T47D (cell line): ENCODE results near the gene HNRNPLL.

ENCODE experiments used
- DNase-seq, 2 experiments: peaks; one replicate each; pipeline versions ENCODE4 v3.0.0 to v3.0.0-alpha.2; 2011 to 2012; ENCODE audit warnings: low read depth in 1 of 2, low spot score in 1 of 2
- JUND ChIP-seq: IDR thresholded peaks from 2 replicates; pipeline ENCODE4 v1.6.1; 2012; ENCODE audit warnings: low read depth
- in situ Hi-C: cut with HindIII; loops from 2 replicates; pipeline ENCODE4 v1.10.0; 2016; ENCODE audit warnings: low sequenced_read_pairs, low pct_unique_long_range_greater_than_20kb

HNRNPLL gene

DNA sequence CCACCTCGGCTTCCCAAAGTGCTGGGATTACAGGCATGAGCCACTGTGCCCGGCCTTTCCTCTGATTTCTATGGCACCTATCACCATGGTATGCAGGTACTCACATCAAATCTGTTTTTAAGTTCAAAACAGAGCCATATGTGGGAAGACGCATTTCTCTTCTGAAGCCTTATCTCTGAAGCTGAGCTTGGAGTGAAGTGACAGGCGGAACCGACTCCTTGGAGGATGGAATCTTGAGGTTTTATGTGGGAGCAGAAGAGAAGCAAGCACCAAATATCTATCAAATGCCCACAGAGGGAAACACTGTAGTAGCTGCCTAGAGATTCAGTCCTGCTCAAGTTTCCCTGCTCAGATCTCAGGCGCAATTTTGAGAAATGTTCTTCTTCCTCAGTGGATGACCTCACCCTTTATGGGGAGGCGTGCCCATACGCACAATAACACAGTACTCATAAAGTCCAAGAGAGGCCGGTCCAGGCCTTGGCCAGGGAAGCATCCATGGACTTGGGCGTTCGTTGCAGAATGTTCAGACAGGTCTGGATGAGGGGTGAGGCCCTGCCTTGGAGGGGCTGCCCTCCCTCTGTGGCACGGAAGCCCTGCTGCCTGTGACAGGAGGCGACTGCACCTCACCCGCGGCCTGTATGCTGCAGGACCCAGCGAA, 67.9 kb downstream of the HNRNPLL start:
- TF ChIP-seq JUND = no peak
- no peak for DNase-seq
- in situ Hi-C loops = no loop called here

DNA sequence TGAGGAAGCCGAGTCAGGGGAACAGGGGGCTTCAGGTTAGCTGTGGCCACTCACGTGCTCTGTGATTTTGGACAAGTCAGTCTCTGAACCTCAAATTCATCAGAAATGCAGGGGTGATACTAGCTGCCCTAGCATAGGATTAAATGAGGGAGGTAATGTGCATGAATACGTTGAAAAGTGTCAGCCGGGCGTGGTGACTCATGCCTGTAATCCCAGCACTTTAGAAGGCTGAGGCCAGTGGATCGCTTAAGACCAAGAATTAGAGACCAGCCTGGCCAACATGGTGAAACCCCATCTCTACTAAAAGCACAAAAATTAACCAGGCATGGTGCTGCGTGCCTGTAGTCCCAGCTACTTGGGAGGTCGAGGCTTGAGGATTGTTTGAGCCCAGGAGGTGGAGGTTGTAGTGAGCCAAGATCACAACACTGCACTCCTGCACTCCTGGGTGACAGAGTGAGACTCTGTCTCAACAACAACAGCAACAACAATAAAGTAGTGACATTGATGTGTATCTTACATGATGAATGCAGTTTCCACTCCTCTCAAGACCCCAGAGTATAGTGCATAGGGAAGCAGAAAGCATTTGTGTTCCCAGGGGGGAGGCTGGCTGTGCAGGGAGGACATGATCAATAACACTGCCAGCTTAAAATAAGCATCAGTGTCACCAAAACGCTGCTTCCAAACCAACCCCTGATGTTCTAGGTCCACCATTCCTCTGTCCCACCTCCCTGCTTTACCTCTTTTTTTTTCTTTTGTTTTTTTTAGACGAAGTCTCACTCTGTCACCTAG, 68.8 kb downstream of the HNRNPLL start:
- in situ Hi-C loops = no loop called here
- no peak for TF ChIP-seq JUND
- DNase-seq = no peak

DNA sequence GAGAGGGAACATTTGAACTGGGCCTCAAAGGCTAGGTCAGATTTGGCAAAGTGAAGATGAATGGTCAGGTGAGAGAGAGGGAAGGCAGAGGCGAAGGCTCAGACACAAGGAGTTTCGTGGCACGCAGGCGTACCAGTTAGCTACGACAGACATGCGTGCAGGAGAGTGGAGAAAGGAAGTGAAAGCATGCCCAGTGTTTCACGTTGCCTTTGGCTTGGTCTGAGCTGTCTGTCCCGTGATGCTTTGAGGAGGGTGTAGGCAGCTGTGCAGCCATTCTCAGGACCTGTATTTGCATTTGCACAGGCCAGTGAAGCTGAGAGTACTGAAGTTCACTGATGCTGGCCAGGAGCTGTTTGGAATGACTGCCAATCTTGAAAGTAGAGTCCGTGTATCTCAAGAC, 69.5 kb downstream of the HNRNPLL start:
- no peak for DNase-seq

DNA sequence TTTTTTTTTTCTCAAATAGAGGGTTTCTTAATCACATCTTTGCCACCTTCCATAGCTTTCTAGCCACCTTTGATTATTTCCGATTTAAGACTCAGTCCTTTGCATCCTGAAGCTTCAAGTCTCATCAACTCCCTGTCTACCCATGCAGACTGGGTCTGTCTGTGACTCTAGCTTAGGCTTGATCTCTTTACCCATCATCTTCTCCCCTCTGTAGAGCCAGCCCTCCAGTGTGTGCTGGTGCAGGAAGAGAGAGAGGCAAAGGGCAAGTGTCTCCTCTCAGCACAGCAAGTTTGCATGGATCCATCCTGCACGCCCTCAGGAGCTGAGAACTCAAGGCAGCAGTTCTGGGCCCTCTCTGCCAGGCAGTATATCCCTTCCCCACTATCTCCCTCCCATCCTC, 70.4 kb downstream of the HNRNPLL start:
- in situ Hi-C loops = no loop called here
- DNase-seq = no peak
- TF ChIP-seq JUND = no peak

More for the DNA sequence above, 69.5 kb downstream of the HNRNPLL start:
- in situ Hi-C loops = no loop called here
- no peak for TF ChIP-seq JUND

DNA sequence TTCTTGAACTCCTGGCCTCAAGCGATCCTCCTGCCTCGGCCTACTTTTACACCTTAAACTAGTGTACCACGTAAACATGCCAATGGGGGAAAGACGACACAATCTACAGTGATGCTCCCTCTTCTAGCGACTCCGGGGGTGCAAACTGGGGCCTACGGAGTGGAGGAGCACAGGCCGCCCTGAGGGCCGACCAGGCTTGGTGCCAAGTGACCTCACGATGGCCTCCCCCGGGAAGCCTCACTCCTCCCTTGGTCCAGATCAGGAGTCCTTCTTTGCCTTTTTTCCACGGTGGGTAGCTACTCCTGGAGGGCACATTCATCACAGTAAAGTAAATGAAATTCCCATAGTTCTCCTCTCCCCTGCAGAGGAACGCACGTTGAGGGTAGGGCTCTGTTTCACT, 73.5 kb downstream of the HNRNPLL start:
- no peak for TF ChIP-seq JUND
- no peak for DNase-seq
- in situ Hi-C loops = no loop called here

DNA sequence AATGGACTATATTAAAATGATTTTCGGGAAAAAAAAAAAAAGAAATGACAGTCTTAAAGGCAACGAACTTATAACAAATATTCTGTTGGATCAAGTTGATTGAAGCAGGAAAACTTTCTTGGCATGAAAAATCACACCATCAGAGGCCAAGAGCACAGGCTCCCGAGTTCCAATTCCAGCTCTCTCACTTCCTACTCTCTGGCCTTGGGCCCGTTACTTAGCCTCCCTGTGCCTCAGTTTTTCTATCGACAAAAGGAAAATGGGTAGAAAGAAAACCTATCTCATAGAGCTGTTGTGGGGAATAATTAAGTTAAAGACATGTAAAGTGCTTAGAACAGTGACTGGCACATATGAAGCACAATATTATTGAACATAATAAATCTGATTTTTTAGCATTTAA, 74.2 kb downstream of the HNRNPLL start:
- TF ChIP-seq JUND = no peak
- no peak for DNase-seq
- in situ Hi-C loops = no loop called here

DNA sequence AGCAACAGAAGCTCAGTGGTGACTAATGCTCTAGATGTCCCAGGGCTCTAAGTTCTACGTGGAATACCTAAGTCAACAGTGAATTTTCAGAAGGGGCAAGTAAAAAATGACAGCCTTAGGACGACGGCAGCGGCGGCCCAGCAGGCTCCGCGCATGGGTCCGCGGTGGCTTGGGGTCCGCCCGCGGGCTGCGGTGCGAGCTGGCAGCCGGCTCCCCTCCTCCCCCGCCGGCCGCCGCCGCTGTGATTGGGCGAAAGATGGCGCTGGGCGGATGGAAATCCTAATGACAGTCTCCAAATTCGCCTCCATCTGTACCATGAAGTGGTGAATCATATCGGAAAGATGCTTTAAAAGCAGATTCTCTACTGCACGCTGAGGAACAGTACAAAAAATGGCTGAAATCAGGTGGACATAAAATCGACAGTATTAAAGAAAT, 74.7 kb downstream of the HNRNPLL start:
- in situ Hi-C loops = no loop called here
- TF ChIP-seq JUND = no peak
- peak; percentile 17 to 37 for DNase-seq

DNA sequence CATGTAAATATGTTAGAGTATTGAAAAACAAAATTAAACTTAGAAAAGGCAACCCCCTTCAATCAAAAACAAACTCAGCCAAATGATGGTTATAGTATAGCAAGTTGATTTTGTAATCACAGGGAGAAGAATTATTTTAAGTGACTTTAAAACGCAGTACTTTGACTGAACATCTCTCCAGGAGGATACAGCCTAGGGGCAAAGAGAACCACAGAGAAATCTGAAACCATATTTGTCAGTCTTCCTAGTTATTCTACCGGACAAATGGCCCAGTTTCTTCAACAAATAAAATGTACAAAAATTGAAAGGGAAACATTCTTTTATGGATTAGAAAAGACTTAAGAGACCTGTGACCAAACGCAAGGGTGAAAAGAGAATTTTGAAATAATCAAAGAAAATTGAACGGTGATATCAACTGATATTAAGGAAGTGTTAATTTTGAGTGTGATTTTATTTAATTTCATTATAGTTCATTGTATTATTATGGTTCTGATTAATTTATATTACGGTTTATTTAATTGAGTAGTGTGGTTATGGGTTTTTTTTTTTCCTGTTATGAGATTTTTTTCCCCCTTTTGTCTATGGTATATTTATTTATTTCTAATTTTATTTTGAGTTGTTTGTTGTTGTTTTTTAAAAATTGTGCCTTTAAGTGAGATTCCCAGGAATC, 75.3 kb downstream of the HNRNPLL start:
- no peak for TF ChIP-seq JUND
- in situ Hi-C loops = no loop called here
- no peak for DNase-seq

DNA sequence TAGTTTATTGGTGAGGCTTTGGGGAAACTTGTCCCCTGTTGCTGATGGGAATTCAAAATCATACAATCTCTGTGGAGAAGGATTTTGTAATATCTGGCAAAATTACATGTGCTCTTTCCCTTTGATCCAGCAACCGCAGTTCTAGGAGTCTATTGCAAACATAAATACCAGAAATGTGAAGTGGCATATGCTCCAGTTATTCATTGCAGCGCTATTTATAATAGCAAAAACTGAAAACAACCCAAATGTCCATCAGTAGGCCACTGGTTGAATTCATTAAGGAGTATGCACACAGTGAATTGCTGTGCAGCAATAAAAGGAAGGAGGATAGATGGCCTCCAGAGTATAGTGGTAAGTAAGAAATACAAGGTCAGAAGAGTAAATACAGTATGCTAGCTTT, 76.5 kb downstream of the HNRNPLL start:
- in situ Hi-C loops = no loop called here
- DNase-seq = no peak
- no peak for TF ChIP-seq JUND

DNA sequence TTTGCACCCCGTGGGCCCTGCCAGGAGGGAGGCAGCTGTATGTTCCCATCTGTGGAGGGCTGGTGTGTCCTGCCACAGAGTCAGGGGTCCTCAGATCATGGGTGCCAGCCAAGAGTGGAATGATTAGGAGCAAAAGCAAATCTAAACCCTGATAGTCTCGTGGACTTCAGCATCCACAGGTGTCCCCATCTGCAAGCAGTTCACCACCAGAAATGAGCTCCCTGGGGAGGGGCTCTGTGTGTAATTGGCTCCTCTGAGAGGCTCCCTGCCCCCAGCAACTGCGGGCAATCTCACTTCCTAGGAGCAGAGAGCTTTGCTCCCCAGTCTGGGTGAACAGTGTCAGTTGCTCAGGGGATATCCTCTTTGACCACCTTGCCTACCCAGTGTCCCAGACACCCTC, 78.1 kb downstream of the HNRNPLL start:
- TF ChIP-seq JUND = no peak
- in situ Hi-C loops = no loop called here
- no peak for DNase-seq

DNA sequence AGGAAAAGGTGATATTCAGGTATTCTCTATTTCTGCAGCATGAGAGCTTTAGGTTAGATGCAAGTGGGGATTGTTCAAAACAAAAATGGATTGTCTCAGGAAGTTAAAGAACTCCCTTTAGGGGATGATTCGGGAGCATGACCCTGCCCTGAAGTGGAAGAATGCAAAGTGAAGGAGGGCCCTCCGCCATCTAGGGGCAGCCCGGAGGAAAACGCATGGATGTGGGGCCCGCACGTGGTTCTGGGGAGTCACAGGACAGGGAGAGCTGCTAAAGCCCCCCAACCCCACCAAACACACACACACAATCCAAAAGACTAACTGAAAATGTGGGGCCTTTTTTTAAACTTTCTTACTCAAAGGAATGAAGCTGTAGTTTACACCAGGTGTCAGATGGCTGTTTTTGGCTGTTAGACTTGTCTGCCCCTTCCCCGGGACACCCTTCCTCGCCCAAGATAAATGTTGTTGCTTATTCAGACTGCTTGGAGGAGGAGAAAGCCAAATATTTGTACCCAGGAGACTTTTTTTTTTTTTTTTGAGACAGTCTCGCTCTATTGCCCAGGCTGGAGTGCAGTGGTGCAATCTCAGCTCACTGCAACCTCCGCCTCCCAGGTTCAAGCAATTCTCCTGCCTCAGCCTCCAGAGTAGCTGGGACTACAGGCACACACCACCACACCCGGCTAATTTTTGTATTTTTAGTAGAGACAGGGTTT, 78.8 kb downstream of the HNRNPLL start:
- in situ Hi-C loops = no loop called here
- no peak for TF ChIP-seq JUND
- DNase-seq = no peak

DNA sequence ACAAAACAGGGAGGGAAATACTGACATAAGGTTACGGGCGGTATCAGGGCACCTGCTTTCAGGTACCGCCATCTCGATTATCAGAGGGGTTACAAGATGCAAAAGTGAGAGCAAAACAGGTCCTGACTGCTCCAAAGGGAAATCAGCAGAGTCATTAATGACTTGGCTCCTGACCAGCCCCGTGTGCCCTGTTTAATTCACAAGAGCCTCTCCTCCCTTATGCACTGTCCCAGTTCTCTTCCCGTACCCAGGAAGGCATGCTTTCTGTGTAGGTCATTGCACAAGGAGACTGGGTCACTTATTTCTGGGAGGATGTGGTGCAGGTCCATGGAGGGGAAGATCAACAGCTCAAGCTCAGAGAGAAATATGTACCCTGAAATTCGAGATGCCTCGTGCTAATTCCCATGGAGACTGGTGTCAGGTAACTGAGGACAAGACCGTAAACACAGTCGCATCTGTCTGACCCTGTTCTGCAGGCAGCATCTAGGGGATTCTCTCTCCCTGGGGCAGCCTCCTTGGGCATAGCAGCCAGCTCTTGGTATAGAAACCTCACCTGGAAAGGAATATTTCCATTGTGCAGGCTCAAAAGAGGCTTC, 79.9 kb downstream of the HNRNPLL start:
- in situ Hi-C loops = no loop called here
- TF ChIP-seq JUND = no peak
- no peak for DNase-seq
